Astrocyte (in vitro differentiated cells and primary cell): ENCODE measurements around the gene ESPNL.

Experiments
- CTCF ChIP-seq: IDR thresholded peaks from 2 replicates; pipeline ENCODE4 v1.5.1; 2011; ENCODE audit warnings: low read depth, mild to moderate bottlenecking, inconsistent platforms, low read length, moderate library complexity; ENCODE audit not compliant: insufficient read depth
- EZH2 ChIP-seq: IDR thresholded peaks from 2 replicates; pipeline ENCODE4 v1.6.1; 2012; ENCODE audit warnings: mild to moderate bottlenecking, low read length, inconsistent platforms; ENCODE audit not compliant: insufficient read depth

- no peak for TF ChIP-seq CTCF
- TF ChIP-seq EZH2, result no peak
Observed at GRCh38 chr2:238126775-238127164, 26.6 kb downstream of the ESPNL start.
